Frontal cortex (tissue), 4 donors: Measurements from ENCODE around the gene KCNQ5. TPM values are rescaled to one million over a fixed set of nuclear protein-coding genes. Genes with fewer than 3 reads are reported as not detected.

Experiments used
- DNase-seq, 2 donors: peaks; one replicate each; pipeline ENCODE4 v3.0.0; 2012; ENCODE audit warnings: low spot score in 2 of 2
- FAIRE-seq: peaks from 2 replicates; lab custom pipeline; 2012; peaks lifted over from hg19 to GRCh38; lab: Jason Lieb, UNC
- total RNA-seq: library from RNA; depleted of rRNA; stranded (reverse); fragments of >200 nt; gene quantifications from one replicate; pipeline ENCODE4 v1.2.3, GENCODE V29; 2014
- donor health status: control.
- donor health status: control.
- donor health status: control.

KCNQ5 gene
- total RNA-seq, 1 donor from 2014 or later = 12.6 TPM

DNA sequence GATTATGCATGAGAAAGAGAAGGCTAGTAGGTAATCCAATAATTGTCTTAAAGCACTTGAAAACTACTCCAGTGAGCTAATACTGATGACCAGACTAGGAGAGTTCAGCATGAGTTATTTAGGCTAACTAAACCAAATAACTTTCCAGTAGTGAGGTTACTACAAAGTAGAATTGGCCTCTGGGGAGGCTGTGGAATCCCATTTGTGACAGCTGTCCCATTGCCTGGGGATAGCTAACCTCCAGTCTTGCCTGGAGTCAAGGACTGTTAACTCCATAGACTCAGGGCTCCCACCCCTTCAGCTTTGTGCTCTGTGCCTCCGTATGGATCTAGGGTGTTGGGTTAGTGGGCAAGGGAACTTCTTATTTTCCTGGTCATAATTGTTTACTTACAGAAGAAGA lies 51.0 kb downstream of the KCNQ5 start:
- FAIRE-seq (no peak), DNase-seq (no peak)

DNA sequence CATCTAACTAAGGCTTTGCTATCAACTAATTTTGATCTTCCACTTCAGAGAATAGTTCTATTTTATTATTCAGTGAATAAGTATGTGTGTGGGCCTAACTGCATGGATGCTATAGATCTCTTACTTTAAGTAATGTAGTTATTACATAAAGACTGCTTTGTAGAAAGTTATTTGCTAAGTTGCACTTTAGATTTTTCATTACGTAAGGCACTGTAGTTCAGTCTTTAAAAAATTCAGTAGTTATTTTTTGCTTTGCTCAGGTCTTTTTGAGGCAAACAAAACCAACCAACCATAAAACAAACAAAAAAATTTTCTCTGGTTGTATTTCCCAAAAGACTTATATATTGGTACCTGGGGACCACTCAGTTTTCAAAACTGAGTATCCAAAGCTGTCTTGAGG lies 53.0 kb downstream of the KCNQ5 start:
- FAIRE-seq (no peak), DNase-seq (no peak)

DNA sequence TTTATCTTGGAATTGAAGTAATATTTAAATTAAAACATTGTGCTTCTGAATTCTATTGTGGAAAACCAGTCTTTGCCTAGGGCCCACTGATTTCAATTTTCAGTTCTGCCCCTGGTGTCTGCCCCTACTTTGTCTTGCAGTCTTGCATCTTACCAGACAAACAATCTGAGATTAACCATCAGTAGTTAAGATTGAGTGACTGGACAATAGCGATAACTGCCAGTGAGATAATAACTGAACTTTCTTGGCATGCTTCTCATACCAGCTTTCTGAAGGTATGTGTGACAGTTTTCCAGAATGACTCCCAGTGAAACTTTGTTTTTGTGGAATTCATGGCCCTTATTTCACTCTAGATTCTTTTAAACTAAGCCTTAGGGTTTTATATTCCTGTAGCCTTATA lies 53.5 kb downstream of the KCNQ5 start:
- FAIRE-seq = no peak
- no peak for DNase-seq

DNA sequence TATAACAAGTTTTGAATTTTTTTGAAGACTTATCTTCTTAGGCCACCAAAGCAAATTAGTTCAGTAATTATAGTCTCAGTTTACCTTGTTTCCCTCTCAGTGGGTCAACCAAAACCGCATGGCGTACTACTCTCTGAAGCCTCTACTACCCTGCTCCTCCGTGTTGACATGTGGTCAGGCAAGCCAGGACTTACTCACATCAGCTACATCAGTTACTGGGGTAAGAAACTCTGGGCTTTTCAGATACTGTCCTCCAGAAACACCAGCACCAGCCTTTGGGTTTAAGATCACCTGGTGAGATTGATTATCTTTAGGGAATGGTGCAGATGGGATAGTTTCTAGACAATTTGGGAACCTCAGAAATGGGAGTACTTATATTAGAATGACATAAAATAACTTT lies 55.1 kb downstream of the KCNQ5 start:
- DNase-seq (no peak), FAIRE-seq (no peak)

DNA sequence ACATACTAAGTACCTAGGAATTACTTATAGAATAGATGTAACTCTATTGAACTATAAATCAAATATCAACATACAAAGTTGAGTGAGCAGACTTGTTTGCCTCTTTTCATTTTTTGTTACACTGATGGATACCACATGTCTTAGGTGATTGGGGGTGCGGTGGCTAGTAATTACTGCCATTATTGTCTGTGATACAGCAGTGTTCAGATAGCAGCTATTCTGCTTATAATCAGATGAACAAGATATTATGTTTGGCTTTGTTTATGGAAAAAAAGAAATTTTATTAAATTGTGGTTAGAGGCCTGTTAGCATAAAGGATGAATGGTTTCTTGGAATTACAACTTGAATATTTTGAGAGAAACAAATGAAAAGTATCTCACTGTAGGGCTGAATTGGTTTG lies 55.9 kb downstream of the KCNQ5 start:
- FAIRE-seq (no peak), DNase-seq (no peak)

DNA sequence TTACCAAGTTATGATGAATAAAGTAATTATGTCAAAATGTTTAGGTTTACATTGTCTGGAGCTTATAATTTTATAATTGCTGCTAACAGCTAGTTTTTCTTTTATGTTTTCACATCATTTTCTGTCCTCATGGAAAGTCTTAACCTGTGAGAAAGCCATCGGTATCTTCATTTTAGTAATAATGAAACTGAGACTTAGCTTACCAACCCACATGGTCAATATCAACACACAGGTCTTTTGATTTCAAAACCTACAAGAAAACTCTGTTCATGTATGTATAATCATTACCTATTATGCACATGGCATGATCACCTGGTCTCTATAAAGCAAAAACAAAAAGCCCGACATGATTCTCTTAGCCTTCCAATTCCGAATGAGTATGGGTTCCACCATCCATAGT lies 61.9 kb downstream of the KCNQ5 start:
- FAIRE-seq = no peak
- no peak for DNase-seq

DNA sequence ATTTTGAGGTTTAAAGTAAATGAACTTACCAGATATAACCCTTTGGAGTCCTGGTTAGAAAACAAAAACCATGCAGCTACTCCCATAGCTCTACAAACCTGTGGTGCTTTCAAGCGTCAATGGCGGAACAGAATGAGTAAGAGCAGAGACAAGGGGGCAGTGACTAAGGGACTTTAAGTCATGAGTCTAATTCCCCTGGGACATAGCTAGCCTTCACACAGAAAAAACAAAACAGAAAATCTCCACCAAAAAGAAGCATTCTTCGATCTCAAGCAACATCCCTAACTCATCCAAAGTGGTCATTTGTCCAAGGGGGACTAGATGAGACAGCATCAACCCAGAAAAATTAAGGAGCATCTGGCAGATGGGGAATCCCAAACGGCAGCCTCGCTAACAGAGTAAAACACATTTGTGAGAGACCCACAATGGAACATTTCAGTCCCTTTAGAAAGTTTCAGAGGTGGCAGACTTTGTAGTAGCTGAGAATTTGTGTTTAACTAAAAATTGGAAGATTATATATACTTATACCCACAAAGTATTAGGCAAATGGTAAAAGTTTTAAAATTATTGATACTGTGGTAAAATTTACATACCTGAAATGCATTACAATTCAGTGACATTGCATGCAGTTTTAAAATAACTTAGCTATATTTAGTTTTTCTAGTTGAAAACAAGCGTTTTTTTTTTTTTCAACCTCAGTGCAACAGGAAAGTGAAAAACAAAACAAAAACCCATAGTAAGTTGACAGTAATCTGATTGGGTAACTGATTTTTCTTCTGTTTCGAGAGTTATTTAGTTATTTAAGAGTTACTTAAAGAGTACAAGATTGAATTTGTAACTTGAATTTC lies 67.5 kb downstream of the KCNQ5 start:
- FAIRE-seq = no peak
- no peak for DNase-seq

DNA sequence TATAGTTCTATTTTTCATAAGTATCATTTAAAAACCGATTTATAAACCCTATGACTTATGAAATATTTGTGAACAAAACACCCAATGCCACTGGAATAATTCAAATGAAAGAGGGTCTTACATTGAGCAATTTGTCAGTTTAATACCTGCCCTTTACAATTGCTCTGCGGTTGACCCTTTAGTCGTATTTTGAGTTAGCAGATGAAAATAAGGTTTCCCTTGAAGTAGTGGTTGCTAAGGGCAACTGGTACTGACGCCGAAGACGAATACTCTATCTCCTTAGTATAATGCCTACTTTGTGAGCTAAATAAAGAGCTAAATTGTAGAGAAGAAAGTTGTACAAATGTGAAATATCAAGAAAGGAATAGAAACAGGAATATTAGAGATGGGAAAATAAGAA lies 69.4 kb downstream of the KCNQ5 start:
- DNase-seq = no peak
- no peak for FAIRE-seq

DNA sequence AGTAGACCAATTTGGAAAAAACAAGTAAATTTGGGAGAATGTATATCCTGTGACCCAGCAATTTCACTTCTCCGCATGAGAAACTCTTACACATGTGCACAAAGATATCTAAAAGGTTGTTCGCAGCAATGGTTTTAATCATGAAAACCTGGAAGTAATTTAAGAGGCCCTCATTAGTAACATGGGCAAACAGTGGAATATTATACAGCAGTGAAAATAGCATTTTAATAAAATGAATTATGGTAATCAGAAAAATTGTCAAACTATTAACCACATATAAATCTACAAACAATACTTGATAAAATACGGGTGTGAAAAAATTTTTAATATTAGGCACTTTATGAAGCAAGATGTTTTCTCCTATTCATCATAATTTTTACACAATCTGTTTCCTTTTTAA lies 74.2 kb downstream of the KCNQ5 start:
- FAIRE-seq (no peak), DNase-seq (no peak)

DNA sequence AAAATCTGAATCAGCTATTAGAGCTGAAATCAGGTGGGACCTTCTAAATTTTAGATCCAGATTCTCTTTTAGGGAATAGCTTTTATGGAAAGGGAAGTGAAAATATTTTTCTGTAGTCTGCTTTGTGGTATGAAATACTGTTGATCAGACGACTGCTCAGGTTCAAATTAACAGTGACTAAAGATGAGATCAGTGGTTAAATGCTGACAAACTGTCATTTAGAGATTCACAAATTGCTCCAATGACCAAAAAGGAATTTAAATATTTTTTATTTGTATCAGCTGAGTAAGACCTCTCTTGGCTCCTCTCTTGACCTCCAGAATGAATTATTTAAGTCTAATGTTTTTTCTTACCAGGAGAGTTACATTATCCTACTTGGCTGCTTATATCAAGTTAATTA lies 77.3 kb downstream of the KCNQ5 start:
- no peak for DNase-seq
- FAIRE-seq = no peak

DNA sequence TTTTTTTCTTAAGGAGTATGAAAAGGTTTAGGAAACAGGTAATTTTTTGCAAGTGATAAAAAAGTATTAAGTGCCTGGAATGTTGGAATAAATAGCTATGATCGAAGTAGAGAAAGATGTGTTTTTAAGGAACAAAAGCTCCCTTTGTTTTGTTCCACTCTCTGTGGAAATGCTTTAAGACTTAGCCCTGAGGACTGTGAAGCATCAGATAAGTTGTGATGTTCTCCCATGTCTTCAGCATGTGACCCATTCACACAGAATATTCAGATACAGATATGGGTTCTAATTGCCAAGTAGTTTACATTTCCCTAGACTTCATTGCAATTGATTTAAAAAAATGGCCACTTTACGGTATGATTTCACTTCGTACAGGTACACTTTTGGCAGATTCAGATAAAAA lies 80.6 kb downstream of the KCNQ5 start:
- no peak for DNase-seq
- no peak for FAIRE-seq

DNA sequence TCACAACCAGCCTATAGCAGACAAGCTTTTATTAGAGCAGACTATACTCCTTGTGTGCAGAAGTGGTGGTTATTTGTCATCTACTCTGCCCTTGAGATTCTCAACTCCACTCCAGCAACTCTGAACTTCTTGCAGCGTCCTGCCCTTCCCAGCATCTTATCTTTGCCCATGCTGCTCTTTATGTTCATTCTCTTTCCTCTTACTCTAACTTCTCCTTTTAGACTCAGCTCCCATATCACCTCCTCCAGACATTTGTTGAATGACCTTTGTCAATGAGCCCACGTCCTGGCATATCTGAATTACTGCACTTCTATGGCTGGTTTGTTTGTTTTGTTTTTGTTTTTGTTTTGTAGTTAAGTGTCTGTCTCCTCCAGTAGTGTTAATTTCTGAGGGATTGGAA lies 81.2 kb downstream of the KCNQ5 start:
- DNase-seq = no peak
- no peak for FAIRE-seq

DNA sequence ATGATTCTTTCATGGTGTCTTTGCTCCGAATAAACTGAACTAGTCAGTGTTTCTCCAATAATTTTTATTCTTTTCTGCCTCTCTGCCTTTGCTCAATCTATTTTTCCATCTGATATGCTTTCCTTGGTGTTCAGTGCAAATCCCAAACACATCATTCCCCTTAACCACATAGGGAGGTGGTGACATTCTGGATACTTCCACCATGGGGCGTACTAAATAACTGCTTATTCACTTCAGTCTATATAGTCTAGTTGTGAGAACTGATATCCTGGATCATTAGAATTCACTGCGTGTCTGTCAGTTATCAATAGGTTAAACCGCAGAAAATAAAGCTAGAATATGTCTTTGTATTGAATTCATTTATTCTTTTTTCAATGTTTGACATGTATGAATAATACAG lies 83.1 kb downstream of the KCNQ5 start:
- no peak for DNase-seq
- FAIRE-seq = no peak

DNA sequence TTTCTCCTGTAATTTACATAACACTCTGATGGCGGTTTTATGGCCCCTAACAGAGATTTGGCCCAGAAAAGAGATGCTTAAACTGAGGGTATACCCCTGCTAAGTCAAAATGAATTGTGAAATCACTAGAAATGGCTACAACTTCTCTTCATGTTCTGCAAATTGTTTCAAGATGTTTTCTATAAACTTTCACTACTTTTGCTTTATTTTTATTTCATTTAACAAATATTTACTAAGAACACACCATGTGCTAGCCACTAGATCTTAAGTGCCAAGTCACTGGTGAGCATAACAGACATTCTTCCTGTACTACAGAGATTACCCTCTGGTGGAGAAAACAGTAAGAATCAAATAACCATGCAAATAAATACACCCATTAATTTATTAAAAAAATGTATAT lies 87.6 kb downstream of the KCNQ5 start:
- FAIRE-seq (no peak), DNase-seq (no peak)

DNA sequence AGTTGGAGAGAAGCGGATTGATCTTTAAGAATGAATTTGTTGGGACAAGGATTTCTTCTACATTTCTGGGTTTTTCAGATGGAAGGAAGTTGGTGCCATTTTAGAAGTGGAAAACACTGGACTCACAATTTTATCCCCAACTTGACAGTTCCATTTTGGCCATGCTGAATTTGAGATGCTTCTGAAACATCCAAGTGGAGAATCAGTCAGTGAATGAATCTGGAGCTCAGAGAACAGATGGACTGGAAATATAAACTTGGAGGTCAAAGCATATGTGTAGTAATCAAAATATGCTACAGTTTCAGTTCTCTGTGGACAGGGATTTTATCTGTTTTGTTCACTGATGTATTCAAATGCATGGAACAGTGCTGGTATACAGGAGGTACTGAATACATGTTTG lies 89.9 kb downstream of the KCNQ5 start:
- DNase-seq = no peak
- no peak for FAIRE-seq

DNA sequence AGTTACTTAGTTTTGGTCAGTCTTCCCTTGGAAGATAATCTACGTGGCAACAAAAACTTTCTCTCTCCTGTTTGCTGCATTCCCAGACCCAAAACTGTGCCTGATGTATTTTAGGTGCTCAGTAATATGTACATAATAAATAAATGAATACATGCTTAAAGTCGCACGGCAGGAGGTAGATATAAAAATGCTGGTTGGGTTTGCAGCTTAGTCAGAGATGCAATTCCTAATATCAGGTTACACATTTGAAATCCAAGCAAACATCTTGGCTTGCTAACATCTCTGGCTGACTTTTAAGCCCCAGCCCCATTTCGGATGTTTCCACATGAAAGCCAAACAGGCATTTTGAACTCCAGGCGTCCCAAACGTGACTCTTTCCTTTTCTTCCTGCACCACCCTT lies 91.0 kb downstream of the KCNQ5 start:
- DNase-seq (no peak), FAIRE-seq (no peak)

DNA sequence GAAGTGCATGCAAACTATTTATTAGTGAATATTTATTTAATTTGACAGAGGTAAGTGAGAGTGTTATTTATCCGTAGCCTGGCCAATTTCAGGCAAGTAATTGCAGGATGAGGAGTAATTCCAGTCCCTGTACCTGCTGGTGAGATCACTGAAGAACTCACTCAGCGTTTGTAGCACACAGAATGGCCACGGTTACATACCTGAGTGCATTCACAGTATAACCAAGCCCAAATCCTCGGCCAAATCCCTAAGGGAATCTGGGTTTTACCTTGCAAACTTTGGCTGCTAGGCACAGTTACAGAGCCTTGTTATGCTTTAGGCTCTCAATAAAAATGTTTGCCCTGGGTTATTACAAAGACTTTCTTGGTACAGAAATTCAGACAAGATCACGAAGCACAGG lies 93.3 kb downstream of the KCNQ5 start:
- FAIRE-seq (no peak), DNase-seq (no peak)

DNA sequence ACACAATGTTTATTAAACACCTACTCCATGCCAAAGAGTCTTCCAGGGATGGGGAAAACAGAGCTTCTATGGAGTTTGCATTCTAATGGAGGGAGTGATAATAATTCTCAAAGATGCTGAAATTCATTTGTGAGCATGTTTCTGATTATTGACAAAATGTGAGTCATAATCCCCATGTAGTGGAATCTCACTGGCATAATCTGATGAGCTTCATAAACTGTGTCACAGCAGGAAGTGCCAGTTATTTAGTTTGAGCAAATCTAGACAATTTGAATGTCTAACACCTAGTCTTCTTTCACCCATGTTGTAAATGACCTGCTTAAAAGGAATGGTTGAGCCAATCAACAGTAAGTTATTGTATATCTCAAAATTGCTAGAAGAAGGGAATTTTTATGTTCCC lies 95.1 kb downstream of the KCNQ5 start:
- FAIRE-seq (no peak), DNase-seq (no peak)

DNA sequence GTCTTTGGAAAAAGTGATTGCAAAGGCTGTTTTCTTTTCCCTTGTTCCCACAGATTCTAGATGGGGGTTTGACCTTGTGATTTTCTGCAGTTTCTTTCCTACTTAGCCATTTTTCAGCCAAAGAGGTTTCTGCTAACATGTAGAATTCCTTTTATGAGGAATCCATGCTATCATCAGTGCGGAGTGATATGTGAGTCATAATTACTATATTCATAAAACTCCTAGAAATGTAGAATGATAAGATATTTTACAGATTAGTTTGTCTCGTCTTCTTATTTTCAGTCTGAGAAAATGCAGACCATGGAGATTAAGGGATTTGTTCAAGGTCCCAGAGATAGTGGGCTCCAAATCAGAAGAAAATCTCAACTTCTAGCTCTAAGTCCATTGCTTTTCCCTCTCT lies 98.6 kb downstream of the KCNQ5 start:
- DNase-seq = no peak

DNA sequence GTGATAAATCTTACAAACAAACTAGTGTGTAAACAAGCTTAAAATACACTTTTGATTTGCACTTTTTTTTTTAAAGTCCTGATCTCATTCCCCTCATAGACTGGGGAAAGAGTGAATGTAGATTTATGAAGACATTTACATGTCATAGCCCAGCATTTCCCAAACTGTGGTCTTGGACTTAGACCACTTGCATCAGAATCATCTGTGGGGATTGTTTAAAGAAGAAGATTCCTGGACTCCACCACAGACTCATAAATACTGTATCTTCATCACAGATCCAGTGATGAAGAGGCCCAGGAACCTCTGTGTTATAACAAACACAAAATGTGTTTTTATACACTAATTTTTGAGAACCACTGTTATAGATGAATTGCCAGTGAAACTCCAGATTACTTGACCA lies 99.5 kb downstream of the KCNQ5 start:
- no peak for FAIRE-seq
- no peak for DNase-seq

More for the DNA sequence above, 98.6 kb downstream of the KCNQ5 start:
- FAIRE-seq = no peak

DNA sequence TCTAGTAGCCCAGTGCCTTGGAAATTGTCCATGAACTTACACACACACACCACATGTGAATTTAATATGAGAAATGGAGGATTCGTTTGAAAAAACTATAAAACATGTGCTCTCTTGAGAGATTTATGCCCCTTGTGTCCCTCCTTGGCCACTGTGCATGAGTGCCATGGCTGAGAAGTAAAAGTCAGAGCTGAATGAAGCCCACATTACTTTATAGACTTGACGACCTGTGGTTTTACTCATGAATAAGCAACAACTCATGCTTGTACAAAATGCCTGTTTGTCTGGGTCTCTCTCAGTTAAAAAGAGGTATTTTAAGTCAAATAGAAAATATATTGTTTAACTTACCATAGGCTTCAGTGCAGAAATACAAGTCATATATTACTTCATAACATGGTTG lies 102.7 kb downstream of the KCNQ5 start:
- no peak for FAIRE-seq
- no peak for DNase-seq

DNA sequence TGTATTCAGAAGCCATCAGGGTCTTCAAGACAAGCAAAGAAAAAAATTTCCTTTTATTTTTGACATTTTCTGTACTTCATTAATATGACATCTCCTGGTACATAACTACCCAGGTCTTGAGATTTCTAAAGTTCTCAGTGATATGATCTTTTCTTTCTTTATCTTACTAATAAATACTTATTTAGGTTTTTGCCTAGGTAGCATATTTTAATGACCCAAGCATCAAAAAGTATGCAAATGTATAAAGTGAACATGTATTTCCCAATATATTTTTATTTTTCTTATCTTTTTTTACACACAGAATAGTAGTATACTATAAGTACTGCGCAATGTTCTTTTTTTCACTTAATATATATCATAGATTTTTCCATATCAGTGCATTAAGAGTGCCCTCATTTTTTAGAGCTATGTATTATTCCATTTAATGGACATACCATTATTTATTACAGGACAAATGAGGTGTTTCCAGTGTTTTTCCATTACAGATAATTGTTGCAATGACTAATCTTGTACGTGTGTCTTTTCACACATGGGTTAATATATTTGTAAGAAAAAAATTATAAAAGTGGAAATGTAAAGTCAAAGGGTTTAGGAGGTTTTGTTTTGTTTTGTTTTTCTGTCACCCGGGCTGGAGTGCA lies 107.0 kb downstream of the KCNQ5 start:
- DNase-seq (no peak), FAIRE-seq (no peak)
